Measurements from ENCODE around the gene NUP153. TPM values are rescaled to one million over a fixed set of nuclear protein-coding genes. Genes with fewer than 3 reads are reported as not detected.
"Not testable (repeated sequence)": the region's sequence is repeated elsewhere in the genome, so short reads cannot be mapped to it uniquely, and the experiment has no call there.

The NUP153 gene
- total RNA-seq, 2 experiments from 2014 or later = 74.0 to 91.0 TPM

- H3K4me3 Mint-ChIP-seq = no peak overlapping the region
- H3K4me1 Mint-ChIP-seq = peaks cover 22% of the 10 kb centered on the region
- H3K27me3 Mint-ChIP-seq = no peaks in the 10 kb centered on the region
- DNase-seq = no peak
- ChIA-PET CTCF (no interaction called here), POLR2A (interaction anchor here (0.6 kb wide), 1 partner anchor 44 kb away, joined by 4 read pairs; no protein-coding TSS in a partner anchor)
- no peak overlapping the region for H3K27ac Mint-ChIP-seq
- no peaks in the 10 kb centered on the region for H3K9me3 Mint-ChIP-seq
- H3K36me3 Mint-ChIP-seq (ENCODE audit: low read depth) = peaks cover 38% of the 10 kb centered on the region
Measured at GRCh38 chr6:17606606-17607005, 100.1 kb downstream of the NUP153 start.

- Mint-ChIP-seq H3K36me3 (ENCODE audit: low read depth) (peaks cover 29% of the 10 kb centered on the region), H3K4me1 (peaks cover 37% of the 10 kb centered on the region), H3K27me3 (no peaks in the 10 kb centered on the region), H3K4me3 (peak overlapping the region; percentile 14), H3K27ac (no peak overlapping the region), H3K9me3 (no peaks in the 10 kb centered on the region)
- DNase-seq = no peak
- ChIA-PET CTCF (interaction anchor here (0.7 to 1.9 kb wide), 2 partner anchors 73 to 201 kb away, joined by 3 to 5 read pairs; no protein-coding TSS in a partner anchor), POLR2A (no interaction called here)
Measured at GRCh38 chr6:17602888-17603287, 103.8 kb downstream of the NUP153 start.

GRCh38 chr6:17601386-17601703 is 105.4 kb downstream of the NUP153 start:
- no peak for DNase-seq
- no peaks in the 10 kb centered on the region for H3K9me3 Mint-ChIP-seq
- H3K27me3 Mint-ChIP-seq = no peaks in the 10 kb centered on the region
- ChIA-PET POLR2A (no interaction called here), CTCF (interaction anchor here (1.0 to 2.5 kb wide), 3 partner anchors 12 to 101 kb away, joined by 3 to 12 read pairs (median 8); no protein-coding TSS in a partner anchor)
- peaks cover 23% of the 10 kb centered on the region for H3K36me3 Mint-ChIP-seq (ENCODE audit: low read depth)
- H3K27ac Mint-ChIP-seq = peak overlapping the region; percentile 85
- H3K4me3 Mint-ChIP-seq = peak overlapping the region; percentile 80
- peaks cover 37% of the 10 kb centered on the region for H3K4me1 Mint-ChIP-seq

GRCh38 chr6:17600527-17601385 is 106.0 kb downstream of the NUP153 start:
- ChIA-PET POLR2A (interaction anchor here (0.5 to 1.1 kb wide), 3 partner anchors 60 to 104 kb away, joined by 3 to 6 read pairs (median 4); no protein-coding TSS in a partner anchor), CTCF (interaction anchor here (1.0 to 2.5 kb wide), 4 partner anchors 8 to 101 kb away, joined by 3 to 12 read pairs (median 6); no protein-coding TSS in a partner anchor)
- Mint-ChIP-seq H3K4me1 (peaks cover 37% of the 10 kb centered on the region), H3K27me3 (no peaks in the 10 kb centered on the region), H3K36me3 (ENCODE audit: low read depth) (peaks cover 20% of the 10 kb centered on the region), H3K27ac (peak overlapping the region; percentile 90), H3K4me3 (peak overlapping the region; percentile 80), H3K9me3 (no peaks in the 10 kb centered on the region)
- DNase-seq = peak; percentile 52

- H3K9me3 Mint-ChIP-seq = no peaks in the 10 kb centered on the region
- peak within 1 kb of the TSS; percentile 90 for H3K27ac Mint-ChIP-seq
- H3K4me3 Mint-ChIP-seq = peak within 1 kb of the TSS; percentile 80
- peaks cover 37% of the 10 kb centered on the region for H3K4me1 Mint-ChIP-seq
- peak; percentile 95 for DNase-seq
- POLR2A ChIA-PET = interaction anchor here (0.9 to 1.1 kb wide), 2 partner anchors 60 to 104 kb away, joined by 3 to 6 read pairs; no protein-coding TSS in a partner anchor
- H3K27me3 Mint-ChIP-seq = no peaks in the 10 kb centered on the region
- CTCF ChIA-PET = interaction anchor here (0.5 to 2.5 kb wide), 4 partner anchors 9 to 682 kb away, joined by 3 to 12 read pairs (median 6); no protein-coding TSS in a partner anchor
- peaks cover 17% of the 10 kb centered on the region for H3K36me3 Mint-ChIP-seq (ENCODE audit: low read depth)
Measured at GRCh38 chr6:17599877-17600526, 106.7 kb downstream of the NUP153 start, which contains the start of gene FAM8A1. FAM8A1 (plus strand) TSS chr6:17600302; CDS start chr6:17600410, 108 bp downstream.

- CTCF ChIA-PET = interaction anchor here (1.0 kb wide), 1 partner anchor 11 kb away, joined by 3 read pairs; no protein-coding TSS in a partner anchor
- no peak overlapping the region for H3K4me3 Mint-ChIP-seq
Measured at GRCh38 chr6:17596085-17596484, 110.6 kb downstream of the NUP153 start.

GRCh38 chr6:17593246-17593645 is 113.5 kb downstream of the NUP153 start:
- Mint-ChIP-seq H3K9me3 (no peaks in the 10 kb centered on the region), H3K4me3 (no peak overlapping the region), H3K27ac (no peak overlapping the region), H3K27me3 (no peaks in the 10 kb centered on the region), H3K4me1 (peaks cover 28% of the 10 kb centered on the region), H3K36me3 (ENCODE audit: low read depth) (no peaks in the 10 kb centered on the region)
- DNase-seq = no peak
- ChIA-PET POLR2A (no interaction called here), CTCF (no interaction called here)

More at GRCh38 chr6:17596085-17596484, 110.6 kb downstream of the NUP153 start:
- Mint-ChIP-seq H3K9me3 (no peaks in the 10 kb centered on the region), H3K27me3 (no peaks in the 10 kb centered on the region), H3K4me1 (peaks cover 21% of the 10 kb centered on the region), H3K27ac (no peak overlapping the region), H3K36me3 (ENCODE audit: low read depth) (no peaks in the 10 kb centered on the region)
- DNase-seq = no peak
- POLR2A ChIA-PET = no interaction called here

- Mint-ChIP-seq H3K9me3 (no peaks in the 10 kb centered on the region), H3K27ac (no peak overlapping the region), H3K36me3 (ENCODE audit: low read depth) (no peaks in the 10 kb centered on the region), H3K4me3 (no peak overlapping the region), H3K4me1 (peaks cover 26% of the 10 kb centered on the region), H3K27me3 (no peaks in the 10 kb centered on the region)
- CTCF ChIA-PET = interaction anchor here (0.7 to 3.6 kb wide), 2 partner anchors 9 to 225 kb away, joined by 4 to 12 read pairs; partner anchors contain the start of gene FAM8A1
- POLR2A ChIA-PET = interaction anchor here (0.9 kb wide), 1 partner anchor 214 kb away, joined by 3 read pairs; no protein-coding TSS in a partner anchor
- no peak for DNase-seq
Measured at GRCh38 chr6:17591287-17591686, 115.4 kb downstream of the NUP153 start.

GRCh38 chr6:17589406-17590096 is 117.2 kb downstream of the NUP153 start:
- no peaks in the 10 kb centered on the region for H3K9me3 Mint-ChIP-seq
- POLR2A ChIA-PET = no interaction called here
- H3K4me1 Mint-ChIP-seq = peaks cover 30% of the 10 kb centered on the region
- H3K4me3 Mint-ChIP-seq = no peak overlapping the region
- H3K36me3 Mint-ChIP-seq (ENCODE audit: low read depth) = no peaks in the 10 kb centered on the region
- CTCF ChIA-PET = interaction anchor here (0.5 to 3.6 kb wide), 2 partner anchors 11 to 118 kb away, joined by 3 to 12 read pairs; partner anchors contain the start of gene FAM8A1
- peak overlapping the region; percentile 72 for H3K27ac Mint-ChIP-seq
- no peaks in the 10 kb centered on the region for H3K27me3 Mint-ChIP-seq
- DNase-seq = peak; percentile 40

- ChIA-PET CTCF (interaction anchor here (1.0 to 3.6 kb wide), 2 partner anchors 13 to 216 kb away, joined by 3 to 12 read pairs; partner anchors contain the start of gene FAM8A1), POLR2A (no interaction called here)
- peaks cover 2% of the 10 kb centered on the region for H3K27me3 Mint-ChIP-seq
- no peaks in the 10 kb centered on the region for H3K9me3 Mint-ChIP-seq
- no peak overlapping the region for H3K27ac Mint-ChIP-seq
- no peak for DNase-seq
- H3K4me1 Mint-ChIP-seq = peaks cover 37% of the 10 kb centered on the region
- H3K36me3 Mint-ChIP-seq (ENCODE audit: low read depth) = no peaks in the 10 kb centered on the region
- H3K4me3 Mint-ChIP-seq = no peak overlapping the region
Measured at GRCh38 chr6:17588011-17588410, 118.7 kb downstream of the NUP153 start.

- DNase-seq; POLR2A ChIA-PET; H3K27me3 Mint-ChIP-seq; H3K9me3 Mint-ChIP-seq; H3K36me3 Mint-ChIP-seq (ENCODE audit: low read depth); CTCF ChIA-PET; H3K27ac Mint-ChIP-seq; H3K4me3 Mint-ChIP-seq: not testable (repeated sequence)
- peaks cover 33% of the 10 kb centered on the region for H3K4me1 Mint-ChIP-seq
Measured at GRCh38 chr6:17586623-17587022, 120.1 kb downstream of the NUP153 start.

- Mint-ChIP-seq H3K4me3 (no peak overlapping the region), H3K9me3 (peaks cover 3% of the 10 kb centered on the region), H3K4me1 (peaks cover 26% of the 10 kb centered on the region), H3K27ac (no peak overlapping the region), H3K36me3 (ENCODE audit: low read depth) (no peaks in the 10 kb centered on the region), H3K27me3 (peaks cover 4% of the 10 kb centered on the region)
- ChIA-PET CTCF (interaction anchor here (0.6 to 1.2 kb wide), 3 partner anchors 9 to 1890 kb away, joined by 3 to 4 read pairs (median 3); no protein-coding TSS in a partner anchor), POLR2A (no interaction called here)
- DNase-seq = no peak
Measured at GRCh38 chr6:17585766-17586490, 120.8 kb downstream of the NUP153 start.

All from activated CD4-positive, alpha-beta T cell treated with anti-CD3 and anti-CD28 coated beads, Interleukin-2, amount 10 ng/mL, durations not matched to agents 7 days and 5 days (primary cell).